Measurements from ENCODE around the gene THBS3. TPM values are rescaled to one million over a fixed set of nuclear protein-coding genes. Genes with fewer than 3 reads are reported as not detected.
"Not testable (repeated sequence)": the region's sequence is repeated elsewhere in the genome, so short reads cannot be mapped to it uniquely, and the experiment has no call there.

THBS3 gene
- total RNA-seq, 1 donor, result 66.6 TPM

DNA sequence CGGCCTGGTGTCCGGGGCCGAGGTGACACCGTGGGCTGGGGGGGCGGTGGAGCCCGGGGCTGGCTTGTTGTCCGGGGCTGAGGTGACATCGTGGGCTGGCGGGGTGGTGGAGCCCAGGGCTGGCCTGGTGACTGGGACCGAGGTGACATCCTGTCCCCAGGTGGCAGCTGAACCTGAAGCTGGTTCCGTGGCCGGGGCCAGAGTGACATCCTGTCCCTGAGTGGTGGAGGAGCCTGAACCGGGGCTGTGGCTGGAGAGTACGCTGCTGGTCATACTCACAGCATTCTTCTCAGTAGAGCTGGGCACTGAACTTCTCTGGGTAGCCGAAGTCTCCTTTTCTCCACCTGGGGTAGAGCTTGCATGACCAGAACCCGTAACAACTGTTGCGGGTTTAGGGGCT, 15.8 kb downstream of the THBS3 start:
- DNase-seq (ENCODE audit: insufficient read length, low spot score, missing footprints), result peak; percentile 88
- Histone ChIP-seq H4K20me1 (ENCODE audit: insufficient read depth, low read length) (no peaks in the 10 kb centered on the region), H3K4me3 (ENCODE audit: insufficient read depth, low read length) (no peak overlapping the region), H3K4me2 (ENCODE audit: insufficient read depth, low read length) (no peak overlapping the region), H3K9me3 (ENCODE audit: low read depth, low read length) (no peaks in the 10 kb centered on the region), H3K36me3 (ENCODE audit: insufficient read depth, low read length) (peaks cover 2% of the 10 kb centered on the region), H3K27ac (ENCODE audit: low read depth, low read length) (no peak overlapping the region), H2AFZ (ENCODE audit: low read length) (no peak overlapping the region), H3K79me2 (ENCODE audit: insufficient read depth, low read length) (peaks cover 12% of the 10 kb centered on the region), H3K27me3 (ENCODE audit: insufficient read depth, low read length) (no peaks in the 10 kb centered on the region), H3K4me1 (ENCODE audit: insufficient read depth, low read length) (peaks cover 22% of the 10 kb centered on the region)
- TF ChIP-seq, protein P1, sequence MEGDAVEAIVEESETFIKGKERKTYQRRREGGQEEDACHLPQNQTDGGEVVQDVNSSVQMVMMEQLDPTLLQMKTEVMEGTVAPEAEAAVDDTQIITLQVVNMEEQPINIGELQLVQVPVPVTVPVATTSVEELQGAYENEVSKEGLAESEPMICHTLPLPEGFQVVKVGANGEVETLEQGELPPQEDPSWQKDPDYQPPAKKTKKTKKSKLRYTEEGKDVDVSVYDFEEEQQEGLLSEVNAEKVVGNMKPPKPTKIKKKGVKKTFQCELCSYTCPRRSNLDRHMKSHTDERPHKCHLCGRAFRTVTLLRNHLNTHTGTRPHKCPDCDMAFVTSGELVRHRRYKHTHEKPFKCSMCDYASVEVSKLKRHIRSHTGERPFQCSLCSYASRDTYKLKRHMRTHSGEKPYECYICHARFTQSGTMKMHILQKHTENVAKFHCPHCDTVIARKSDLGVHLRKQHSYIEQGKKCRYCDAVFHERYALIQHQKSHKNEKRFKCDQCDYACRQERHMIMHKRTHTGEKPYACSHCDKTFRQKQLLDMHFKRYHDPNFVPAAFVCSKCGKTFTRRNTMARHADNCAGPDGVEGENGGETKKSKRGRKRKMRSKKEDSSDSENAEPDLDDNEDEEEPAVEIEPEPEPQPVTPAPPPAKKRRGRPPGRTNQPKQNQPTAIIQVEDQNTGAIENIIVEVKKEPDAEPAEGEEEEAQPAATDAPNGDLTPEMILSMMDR (IDR thresholded peaks at IDR 0.05; ENCODE audit: extremely low read depth, low read depth, low read length), result no peak

DNA sequence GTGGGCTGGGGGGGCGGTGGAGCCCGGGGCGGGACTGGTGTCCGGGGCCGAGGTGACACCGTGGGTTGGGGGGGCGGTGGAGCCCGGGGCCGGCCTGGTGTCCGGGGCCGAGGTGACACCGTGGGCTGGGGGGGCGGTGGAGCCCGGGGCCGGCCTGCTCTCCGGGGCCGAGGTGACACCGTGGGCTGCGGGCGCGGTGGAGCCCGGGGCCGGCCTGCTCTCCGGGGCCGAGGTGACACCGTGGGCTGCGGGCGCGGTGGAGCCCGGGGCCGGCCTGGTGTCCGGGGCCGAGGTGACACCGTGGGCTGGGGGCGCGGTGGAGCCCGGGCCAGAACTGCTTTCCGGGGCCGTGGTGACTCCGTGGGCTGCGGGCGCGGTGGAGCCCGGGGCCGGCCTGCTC, 17.8 kb downstream of the THBS3 start:
- H3K4me3 ChIP-seq (ENCODE audit: insufficient read depth, low read length); H3K4me2 ChIP-seq (ENCODE audit: insufficient read depth, low read length); H2AFZ ChIP-seq (ENCODE audit: low read length); H3K9me3 ChIP-seq (ENCODE audit: low read depth, low read length); H4K20me1 ChIP-seq (ENCODE audit: insufficient read depth, low read length); H3K27ac ChIP-seq (ENCODE audit: low read depth, low read length); DNase-seq (ENCODE audit: insufficient read length, low spot score, missing footprints); H3K36me3 ChIP-seq (ENCODE audit: insufficient read depth, low read length); H3K79me2 ChIP-seq (ENCODE audit: insufficient read depth, low read length); H3K27me3 ChIP-seq (ENCODE audit: insufficient read depth, low read length): not testable (repeated sequence)
- H3K4me1 ChIP-seq (ENCODE audit: insufficient read depth, low read length), result peaks cover 15% of the 10 kb centered on the region

DNA sequence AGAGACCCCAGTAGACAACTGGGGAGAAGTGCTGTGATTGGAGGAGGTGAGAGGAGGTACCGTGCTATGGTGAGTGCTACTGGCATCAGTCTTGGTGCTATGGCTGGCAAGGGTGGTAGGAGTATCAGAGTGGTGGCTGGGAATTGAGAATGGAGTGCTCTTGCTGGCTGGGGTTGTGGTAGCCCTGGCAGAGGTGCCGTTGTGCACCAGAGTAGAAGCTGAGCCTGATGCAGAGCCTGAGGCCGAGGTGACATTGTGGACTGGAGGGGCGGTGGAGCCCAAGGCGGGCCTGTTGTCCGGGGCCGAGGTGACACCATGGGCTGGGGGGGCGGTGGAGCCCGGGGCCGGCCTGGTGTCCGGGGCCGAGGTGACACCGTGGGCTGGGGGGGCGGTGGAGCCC, 19.4 kb downstream of the THBS3 start:
- no peaks in the 10 kb centered on the region for H4K20me1 ChIP-seq (ENCODE audit: insufficient read depth, low read length)
- peaks cover 4% of the 10 kb centered on the region for H3K4me1 ChIP-seq (ENCODE audit: insufficient read depth, low read length)
- TF ChIP-seq, protein P1 (IDR thresholded peaks at IDR 0.05; ENCODE audit: extremely low read depth, low read depth, low read length), result no peak
- no peak overlapping the region for H3K4me3 ChIP-seq (ENCODE audit: insufficient read depth, low read length)
- H3K4me2 ChIP-seq (ENCODE audit: insufficient read depth, low read length), result no peak overlapping the region
- H3K79me2 ChIP-seq (ENCODE audit: insufficient read depth, low read length), result no peaks in the 10 kb centered on the region
- H3K36me3 ChIP-seq (ENCODE audit: insufficient read depth, low read length), result no peaks in the 10 kb centered on the region
- no peaks in the 10 kb centered on the region for H3K27me3 ChIP-seq (ENCODE audit: insufficient read depth, low read length)
- H3K27ac ChIP-seq (ENCODE audit: low read depth, low read length), result no peak overlapping the region
- no peaks in the 10 kb centered on the region for H3K9me3 ChIP-seq (ENCODE audit: low read depth, low read length)
- H2AFZ ChIP-seq (ENCODE audit: low read length), result no peak overlapping the region
- peak; percentile 58 for DNase-seq (ENCODE audit: insufficient read length, low spot score, missing footprints)

DNA sequence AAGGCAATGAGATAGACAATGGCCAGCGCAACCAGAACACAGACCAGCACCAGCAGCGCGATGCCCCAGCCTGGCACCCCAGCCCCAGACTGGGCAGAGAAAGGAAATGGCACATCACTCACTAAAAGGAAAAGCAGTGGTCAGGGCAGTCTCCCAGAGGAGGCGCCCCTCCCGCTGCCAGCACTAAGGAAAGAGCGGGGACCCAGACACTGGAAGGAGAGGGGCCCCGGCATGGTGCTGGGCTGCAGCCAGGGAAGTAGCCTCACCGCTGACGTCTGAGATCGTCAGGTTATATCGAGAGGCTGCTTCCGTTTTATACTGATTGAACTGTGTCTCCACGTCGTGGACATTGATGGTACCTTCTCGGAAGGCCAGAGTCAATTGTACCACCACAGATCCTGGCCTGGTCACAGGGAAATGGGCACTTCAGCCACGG, 20.2 kb downstream of the THBS3 start:
- TF ChIP-seq, protein P1 (IDR thresholded peaks at IDR 0.05; ENCODE audit: extremely low read depth, low read depth, low read length), result no peak
- Histone ChIP-seq H3K36me3 (ENCODE audit: insufficient read depth, low read length) (no peaks in the 10 kb centered on the region), H3K9me3 (ENCODE audit: low read depth, low read length) (no peaks in the 10 kb centered on the region), H3K27me3 (ENCODE audit: insufficient read depth, low read length) (no peaks in the 10 kb centered on the region), H3K79me2 (ENCODE audit: insufficient read depth, low read length) (no peaks in the 10 kb centered on the region), H3K27ac (ENCODE audit: low read depth, low read length) (no peak overlapping the region), H3K4me1 (ENCODE audit: insufficient read depth, low read length) (no peaks in the 10 kb centered on the region), H3K4me2 (ENCODE audit: insufficient read depth, low read length) (no peak overlapping the region), H3K4me3 (ENCODE audit: insufficient read depth, low read length) (no peak overlapping the region), H4K20me1 (ENCODE audit: insufficient read depth, low read length) (no peaks in the 10 kb centered on the region), H2AFZ (ENCODE audit: low read length) (no peak overlapping the region)
- peak; percentile 80 for DNase-seq (ENCODE audit: insufficient read length, low spot score, missing footprints)
